ENCODE results near the gene CCNE1.

DNA sequence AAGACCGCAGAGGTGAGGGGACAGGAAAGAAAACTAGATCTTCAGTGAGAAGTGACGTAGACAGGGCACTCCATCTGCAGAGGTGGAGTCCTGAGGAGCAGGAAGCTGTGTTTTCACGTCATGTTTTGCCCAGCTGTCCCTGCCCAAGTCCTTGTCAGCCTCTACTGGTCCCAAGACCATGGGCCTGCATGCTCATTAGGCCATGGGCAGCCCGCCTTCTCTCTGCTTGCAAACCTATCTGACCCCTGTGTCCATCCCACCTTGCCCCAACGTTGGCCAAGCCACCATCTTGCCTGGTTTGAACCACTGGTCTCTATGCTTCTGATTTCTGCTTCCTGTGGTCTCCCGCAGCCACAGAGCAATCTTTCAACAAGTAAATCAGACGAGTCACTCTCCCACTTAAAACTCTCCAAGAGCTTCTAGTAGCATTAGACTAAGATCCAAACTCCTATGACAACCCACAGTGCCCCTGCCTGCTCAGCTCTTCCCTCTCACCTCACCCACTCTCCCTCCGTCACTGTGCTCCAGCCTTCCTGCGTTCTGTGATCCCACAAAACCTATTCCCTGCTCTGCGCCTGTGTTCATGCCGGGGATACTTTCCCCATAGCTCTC lies 18.6 kb upstream of the CCNE1 start:
- TF ChIP-seq, protein P1, sequence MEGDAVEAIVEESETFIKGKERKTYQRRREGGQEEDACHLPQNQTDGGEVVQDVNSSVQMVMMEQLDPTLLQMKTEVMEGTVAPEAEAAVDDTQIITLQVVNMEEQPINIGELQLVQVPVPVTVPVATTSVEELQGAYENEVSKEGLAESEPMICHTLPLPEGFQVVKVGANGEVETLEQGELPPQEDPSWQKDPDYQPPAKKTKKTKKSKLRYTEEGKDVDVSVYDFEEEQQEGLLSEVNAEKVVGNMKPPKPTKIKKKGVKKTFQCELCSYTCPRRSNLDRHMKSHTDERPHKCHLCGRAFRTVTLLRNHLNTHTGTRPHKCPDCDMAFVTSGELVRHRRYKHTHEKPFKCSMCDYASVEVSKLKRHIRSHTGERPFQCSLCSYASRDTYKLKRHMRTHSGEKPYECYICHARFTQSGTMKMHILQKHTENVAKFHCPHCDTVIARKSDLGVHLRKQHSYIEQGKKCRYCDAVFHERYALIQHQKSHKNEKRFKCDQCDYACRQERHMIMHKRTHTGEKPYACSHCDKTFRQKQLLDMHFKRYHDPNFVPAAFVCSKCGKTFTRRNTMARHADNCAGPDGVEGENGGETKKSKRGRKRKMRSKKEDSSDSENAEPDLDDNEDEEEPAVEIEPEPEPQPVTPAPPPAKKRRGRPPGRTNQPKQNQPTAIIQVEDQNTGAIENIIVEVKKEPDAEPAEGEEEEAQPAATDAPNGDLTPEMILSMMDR (IDR thresholded peaks at IDR 0.05; ENCODE audit: poor library complexity) = no peak
- no peak for TF ChIP-seq EZH2 (IDR thresholded peaks at IDR 0.05; ENCODE audit: borderline replicate concordance)
